Spleen (tissue), 11 donors: Measurements from ENCODE around the gene TGFB1. TPM values are rescaled to one million over a fixed set of nuclear protein-coding genes. Genes with fewer than 3 reads are reported as not detected.
A peak's percentile ranks its signal among the peaks of the same experiment; 100 is the strongest.

Source experiments
- DNase-seq: peaks from one replicate; pipeline ENCODE4 v3.0.0-alpha.2; 2020
- H3K27ac ChIP-seq, 8 donors: fragments of 200-600 bp; sonication (generic) in 7 of 8; 1 replicate in 4 of 8; 2 replicates in 4 of 8; pipeline versions ENCODE4 v1.5.0 to v1.8.0; 2016 to 2021; ENCODE audit warnings: inconsistent platforms in 4 of 8, mild to moderate bottlenecking in 4 of 8, moderate library complexity in 1 of 8
- H3K27me3 ChIP-seq, 7 donors: fragments of 200-600 bp; sonication (generic) in 6 of 7; replicated peaks in 1 of 7; 1 replicate in 4 of 7; 2 replicates in 3 of 7; pipeline versions ENCODE4 v1.5.0 to v1.8.0; 2016 to 2021; ENCODE audit warnings: inconsistent platforms in 3 of 7, mild to moderate bottlenecking in 1 of 7
- H3K36me3 ChIP-seq, 6 donors: fragments of 200-600 bp; sonication (generic) in 5 of 6; 1 replicate in 4 of 6; 2 replicates in 2 of 6; pipeline versions ENCODE4 v1.5.0 to v1.8.0; 2016 to 2021; ENCODE audit warnings: inconsistent platforms in 2 of 6
- H3K4me1 ChIP-seq, 6 donors: fragments of 200-600 bp; sonication (generic) in 5 of 6; 1 replicate in 3 of 6; 2 replicates in 3 of 6; pipeline versions ENCODE4 v1.5.0 to v1.8.0; 2016 to 2021; ENCODE audit warnings: inconsistent platforms in 3 of 6
- H3K4me3 ChIP-seq, 8 donors: fragments of 200-600 bp; sonication (generic) in 7 of 8; 1 replicate in 4 of 8; 2 replicates in 4 of 8; pipeline versions ENCODE4 v1.5.0 to v1.8.0; 2016 to 2021; ENCODE audit warnings: inconsistent platforms in 4 of 8, mild to moderate bottlenecking in 4 of 8, moderate library complexity in 2 of 8
- H3K9me3 ChIP-seq, 8 donors: fragments of 200-600 bp; sonication (generic) in 7 of 8; 1 replicate in 4 of 8; 2 replicates in 4 of 8; pipeline versions ENCODE4 v1.5.0 to v1.8.0; 2016 to 2021; ENCODE audit warnings: inconsistent platforms in 4 of 8
- POLR2A ChIP-seq, 3 donors: fragments of 450-650 bp; IDR thresholded peaks; one replicate each; pipeline ENCODE4 v1.5.1; 2017; ENCODE audit warnings: antibody characterized with exemption in 3 of 3, mild to moderate bottlenecking in 1 of 3
- POLR2AphosphoS5 ChIP-seq, 3 donors: sonication (generic); formaldehyde crosslinking; IDR thresholded peaks; one replicate each; pipeline ENCODE4 v1.5.1; 2017; ENCODE audit warnings: antibody characterized with exemption in 3 of 3
- WGBS, 5 donors: extraction: QIAGEN DNeasy Blood & Tissue Kit in 3 of 5; methylation state at CpG; one replicate each; pipeline versions ENCODE4 v1.1.5 to v1.1.7; 2013 to 2018; 5-methylcytosine and 5-hydroxymethylcytosine counted together
- intact Hi-C: fragments of 100-400 bp; cut with DNase I; formaldehyde crosslinking; loops from one replicate; pipeline ENCODE4 v1.15.0; 2023; ENCODE audit warnings: low total_unique reads
- polyA plus RNA-seq, 3 donors: library from polyadenylated mRNA; stranded (reverse); fragments of 200-250 nt; gene quantifications; one replicate each; pipeline ENCODE4 v1.2.1, GENCODE V29; 2013
- total RNA-seq, 7 donors: library from RNA; depleted of rRNA in 3 of 7; stranded (reverse); fragments of >200 nt in 3 of 7; fragmentation: NEBNext Ultra II Directional in 4 of 7; extraction: Animal tissue kit (Norgen Biotek cat#: 25700) in 4 of 7; gene quantifications; one replicate each; pipeline versions ENCODE4 v1.1.0 to v1.2.1, GENCODE V29; 2016 to 2021
- TF ChIP-seq, protein P1 (sequence below), 11 experiments: fragments of 200-600 bp in 7 of 11; fragments of 450-650 bp in 4 of 11; sonication (generic) in 4 of 11; IDR thresholded peaks in 8 of 11; conservative IDR thresholded peaks in 3 of 11; 1 replicate in 7 of 11; 2 replicates in 4 of 11; pipeline versions ENCODE4 v1.4.0 to v1.8.0; 2016 to 2021; ENCODE audit warnings: antibody characterized with exemption in 11 of 11, inconsistent platforms in 4 of 11, mild to moderate bottlenecking in 1 of 11
- donor health status: healthy with polysubstance abuse.
- donor health status: DM: no; HTN: no; CAD: no; lungs with moderate emphysema.
- donor health status: DM: no; HTN: no; CAD: no.
- donor health status: Bipolar disorder and iron deficiency.
- donor health status: healthy.
- donor health status: DM: no; HTN: no; CAD: no.
- donor health status: DM: yes; HTN: yes; CAD: no.

TGFB1 gene
- total and polyA plus RNA-seq, 10 donors = 23.0 to 147 (median 106) TPM

DNA sequence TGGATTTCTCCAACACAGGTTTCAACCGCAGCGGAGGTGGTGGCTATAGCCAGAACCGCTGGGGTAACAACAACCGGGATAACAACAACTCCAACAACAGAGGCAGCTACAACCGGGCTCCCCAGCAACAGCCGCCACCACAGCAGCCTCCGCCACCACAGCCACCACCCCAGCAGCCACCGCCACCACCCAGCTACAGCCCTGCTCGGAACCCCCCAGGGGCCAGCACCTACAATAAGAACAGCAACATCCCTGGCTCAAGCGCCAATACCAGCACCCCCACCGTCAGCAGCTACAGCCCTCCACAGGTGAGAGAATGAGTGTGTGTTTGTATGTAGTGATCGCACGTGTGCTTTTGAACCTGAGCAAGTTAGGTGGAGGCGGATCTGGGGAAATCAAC is 49.8 kb downstream of the TGFB1 start:
- 86 to 93% (median 91%) methylated on average over 10 to 14 of the region's 14 CpGs for WGBS, 5 donors
- intact Hi-C loops = no loop called here
- no peaks in the 10 kb centered on the region for H3K9me3 ChIP-seq
- H3K4me3 ChIP-seq = peak overlapping the region in 1 of 8 donors; percentile 21
- TF ChIP-seq POLR2AphosphoS5 (IDR thresholded peaks at IDR 0.05) (no peak), POLR2A (IDR thresholded peaks at IDR 0.05) (no peak)
- TF ChIP-seq, protein P1, sequence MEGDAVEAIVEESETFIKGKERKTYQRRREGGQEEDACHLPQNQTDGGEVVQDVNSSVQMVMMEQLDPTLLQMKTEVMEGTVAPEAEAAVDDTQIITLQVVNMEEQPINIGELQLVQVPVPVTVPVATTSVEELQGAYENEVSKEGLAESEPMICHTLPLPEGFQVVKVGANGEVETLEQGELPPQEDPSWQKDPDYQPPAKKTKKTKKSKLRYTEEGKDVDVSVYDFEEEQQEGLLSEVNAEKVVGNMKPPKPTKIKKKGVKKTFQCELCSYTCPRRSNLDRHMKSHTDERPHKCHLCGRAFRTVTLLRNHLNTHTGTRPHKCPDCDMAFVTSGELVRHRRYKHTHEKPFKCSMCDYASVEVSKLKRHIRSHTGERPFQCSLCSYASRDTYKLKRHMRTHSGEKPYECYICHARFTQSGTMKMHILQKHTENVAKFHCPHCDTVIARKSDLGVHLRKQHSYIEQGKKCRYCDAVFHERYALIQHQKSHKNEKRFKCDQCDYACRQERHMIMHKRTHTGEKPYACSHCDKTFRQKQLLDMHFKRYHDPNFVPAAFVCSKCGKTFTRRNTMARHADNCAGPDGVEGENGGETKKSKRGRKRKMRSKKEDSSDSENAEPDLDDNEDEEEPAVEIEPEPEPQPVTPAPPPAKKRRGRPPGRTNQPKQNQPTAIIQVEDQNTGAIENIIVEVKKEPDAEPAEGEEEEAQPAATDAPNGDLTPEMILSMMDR (IDR thresholded peaks at IDR 0.05 in 8 of 11, conservative IDR thresholded peaks at IDR 0.05 in 3 of 11) = no peak
- H3K27me3 ChIP-seq = no peaks in the 10 kb centered on the region
- H3K27ac ChIP-seq = peak overlapping the region in 6 of 8 donors; percentile 6 to 98 (median 94)
- peaks cover 0 to 85% (median 64%) of the 10 kb centered on the region in 6 donors for H3K36me3 ChIP-seq
- peaks cover 61 to 100% (median 97%) of the 10 kb centered on the region in 6 donors for H3K4me1 ChIP-seq
- DNase-seq = no peak

DNA sequence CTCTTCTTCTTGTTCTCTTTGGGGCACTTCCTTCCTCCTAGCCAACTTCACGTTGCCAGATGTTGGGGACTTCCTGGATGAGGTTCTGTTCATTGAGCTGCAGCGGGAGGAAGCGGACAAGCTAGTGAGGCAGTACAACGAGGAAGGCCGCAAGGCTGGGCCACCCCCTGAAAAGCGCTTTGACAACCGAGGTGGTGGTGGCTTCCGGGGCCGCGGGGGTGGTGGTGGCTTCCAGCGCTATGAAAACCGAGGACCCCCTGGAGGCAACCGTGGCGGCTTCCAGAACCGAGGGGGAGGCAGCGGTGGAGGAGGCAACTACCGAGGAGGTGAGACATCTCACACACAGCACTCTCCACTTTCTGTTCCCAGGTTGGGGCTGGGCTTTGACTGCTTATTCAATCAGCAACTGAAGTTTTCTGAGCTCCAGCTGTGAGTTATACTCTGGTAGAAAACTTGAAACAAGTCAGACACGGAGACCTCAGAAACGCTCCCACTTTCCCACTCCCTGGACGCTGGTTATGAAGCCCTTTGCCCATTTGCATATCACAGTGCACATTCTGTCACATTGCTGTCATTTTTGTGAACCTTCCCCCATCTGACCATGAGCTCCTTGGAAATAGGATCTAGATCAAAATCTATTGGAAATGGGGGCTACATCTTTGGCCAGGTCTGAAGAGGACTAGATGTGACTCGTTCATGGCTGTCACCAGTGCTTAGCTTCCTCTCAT is 50.9 kb downstream of the TGFB1 start:
- no peaks in the 10 kb centered on the region for H3K9me3 ChIP-seq
- peaks cover 0 to 97% (median 75%) of the 10 kb centered on the region in 6 donors for H3K36me3 ChIP-seq
- TF ChIP-seq, protein P1 (IDR thresholded peaks at IDR 0.05 in 8 of 11, conservative IDR thresholded peaks at IDR 0.05 in 3 of 11) = no peak
- TF ChIP-seq POLR2AphosphoS5 (IDR thresholded peaks at IDR 0.05) = peak; percentile 78 to 81 (median 80)
- DNase-seq = peak; percentile 92
- H3K4me3 ChIP-seq = peak overlapping the region in 4 of 8 donors; percentile 7 to 50 (median 18)
- H3K27me3 ChIP-seq = no peaks in the 10 kb centered on the region
- 27 to 39% (median 33%) methylated on average over 21 of the region's 21 CpGs for WGBS, 5 donors
- peaks cover 60 to 100% (median 97%) of the 10 kb centered on the region in 6 donors for H3K4me1 ChIP-seq
- H3K27ac ChIP-seq = peak overlapping the region; percentile 48 to 98 (median 80)
- intact Hi-C loops = no loop called here

DNA sequence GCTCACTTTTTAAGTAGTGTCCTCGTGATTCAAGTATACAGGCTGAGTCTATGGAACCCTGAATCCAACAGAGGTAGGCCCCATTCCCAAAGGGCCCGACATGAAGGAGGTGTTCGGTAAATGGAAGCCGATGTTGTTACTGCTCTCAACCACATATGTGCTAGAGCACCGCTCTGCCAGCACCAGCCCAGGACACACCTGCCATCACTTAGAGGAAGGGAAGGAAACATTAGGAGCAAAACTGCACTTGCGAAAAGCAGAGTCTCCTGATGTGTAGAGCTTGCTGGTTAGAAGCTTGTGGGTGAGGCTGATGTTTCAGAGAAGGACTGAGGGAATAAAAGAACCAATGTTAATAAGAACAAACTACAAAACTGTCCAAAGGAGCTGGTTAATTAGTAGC is 53.2 kb downstream of the TGFB1 start:
- WGBS, 5 donors = 48 to 68% (median 59%) methylated on average over 6 of the region's 6 CpGs
- intact Hi-C loops = no loop called here
- H3K4me1 ChIP-seq = peaks cover 51 to 100% (median 95%) of the 10 kb centered on the region in 6 donors
- peaks cover 0 to 100% (median 83%) of the 10 kb centered on the region in 6 donors for H3K36me3 ChIP-seq
- H3K27ac ChIP-seq = peak overlapping the region in 6 of 8 donors; percentile 16 to 98 (median 94)
- H3K4me3 ChIP-seq = no peak overlapping the region
- no peak for TF ChIP-seq POLR2A (IDR thresholded peaks at IDR 0.05)
- TF ChIP-seq, protein P1 (IDR thresholded peaks at IDR 0.05 in 8 of 11, conservative IDR thresholded peaks at IDR 0.05 in 3 of 11) = no peak
- peak in 1 of 3 donors; percentile 18 for TF ChIP-seq POLR2AphosphoS5 (IDR thresholded peaks at IDR 0.05)
- no peaks in the 10 kb centered on the region for H3K27me3 ChIP-seq
- H3K9me3 ChIP-seq = no peaks in the 10 kb centered on the region
- DNase-seq = no peak

DNA sequence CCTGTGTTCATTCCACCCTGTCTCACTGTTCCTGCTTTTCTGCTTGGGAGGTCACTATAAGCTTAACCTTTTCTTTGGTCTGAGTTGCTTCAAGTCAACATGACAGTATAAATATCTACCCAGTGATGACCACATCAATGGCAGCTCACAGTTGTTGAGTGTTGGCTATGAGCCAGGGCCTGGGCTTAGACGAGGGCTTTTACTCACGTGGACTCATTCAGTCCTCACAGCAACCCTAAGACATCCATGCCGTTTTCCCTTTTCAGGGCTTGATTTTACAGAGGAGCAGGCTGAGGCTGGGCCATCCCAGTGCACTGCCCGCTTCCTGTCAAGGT is 54.0 kb downstream of the TGFB1 start:
- 40 to 45% (median 42%) methylated on average over 4 of the region's 4 CpGs for WGBS, 5 donors

More for the DNA sequence above, 54.0 kb downstream of the TGFB1 start:
- H3K4me3 ChIP-seq = no peak overlapping the region
- peaks cover 51 to 94% (median 87%) of the 10 kb centered on the region in 6 donors for H3K4me1 ChIP-seq
- TF ChIP-seq POLR2AphosphoS5 (IDR thresholded peaks at IDR 0.05) (peak in 2 of 3 donors; percentile 31 to 49), POLR2A (IDR thresholded peaks at IDR 0.05) (no peak)
- TF ChIP-seq, protein P1 (IDR thresholded peaks at IDR 0.05 in 8 of 11, conservative IDR thresholded peaks at IDR 0.05 in 3 of 11) = no peak
- intact Hi-C loops = no loop called here
- H3K36me3 ChIP-seq = peaks cover 0 to 100% (median 83%) of the 10 kb centered on the region in 6 donors
- no peak for DNase-seq
- no peaks in the 10 kb centered on the region for H3K9me3 ChIP-seq
- H3K27me3 ChIP-seq = no peaks in the 10 kb centered on the region
- H3K27ac ChIP-seq = peak overlapping the region in 6 of 8 donors; percentile 16 to 98 (median 94)
